ENCODE results near the gene TMEM121. TPM values are rescaled to one million over a fixed set of nuclear protein-coding genes. Genes with fewer than 3 reads are reported as not detected.

TMEM121 gene
- total RNA-seq, 3 donors from 2014 or later, result 14.4 to 24.6 (median 19.5) TPM

- H3K9me3 Mint-ChIP-seq, result no peaks in the 10 kb centered on the region
- H3K4me3 Mint-ChIP-seq, result peak overlapping the region; percentile 81
- H3K4me1 Mint-ChIP-seq (ENCODE audit: low read depth), result peaks cover 23% of the 10 kb centered on the region
These were observed 34.9 kb upstream of the TMEM121 start for GRCh38 chr14:105491366-105491973.

DNA sequence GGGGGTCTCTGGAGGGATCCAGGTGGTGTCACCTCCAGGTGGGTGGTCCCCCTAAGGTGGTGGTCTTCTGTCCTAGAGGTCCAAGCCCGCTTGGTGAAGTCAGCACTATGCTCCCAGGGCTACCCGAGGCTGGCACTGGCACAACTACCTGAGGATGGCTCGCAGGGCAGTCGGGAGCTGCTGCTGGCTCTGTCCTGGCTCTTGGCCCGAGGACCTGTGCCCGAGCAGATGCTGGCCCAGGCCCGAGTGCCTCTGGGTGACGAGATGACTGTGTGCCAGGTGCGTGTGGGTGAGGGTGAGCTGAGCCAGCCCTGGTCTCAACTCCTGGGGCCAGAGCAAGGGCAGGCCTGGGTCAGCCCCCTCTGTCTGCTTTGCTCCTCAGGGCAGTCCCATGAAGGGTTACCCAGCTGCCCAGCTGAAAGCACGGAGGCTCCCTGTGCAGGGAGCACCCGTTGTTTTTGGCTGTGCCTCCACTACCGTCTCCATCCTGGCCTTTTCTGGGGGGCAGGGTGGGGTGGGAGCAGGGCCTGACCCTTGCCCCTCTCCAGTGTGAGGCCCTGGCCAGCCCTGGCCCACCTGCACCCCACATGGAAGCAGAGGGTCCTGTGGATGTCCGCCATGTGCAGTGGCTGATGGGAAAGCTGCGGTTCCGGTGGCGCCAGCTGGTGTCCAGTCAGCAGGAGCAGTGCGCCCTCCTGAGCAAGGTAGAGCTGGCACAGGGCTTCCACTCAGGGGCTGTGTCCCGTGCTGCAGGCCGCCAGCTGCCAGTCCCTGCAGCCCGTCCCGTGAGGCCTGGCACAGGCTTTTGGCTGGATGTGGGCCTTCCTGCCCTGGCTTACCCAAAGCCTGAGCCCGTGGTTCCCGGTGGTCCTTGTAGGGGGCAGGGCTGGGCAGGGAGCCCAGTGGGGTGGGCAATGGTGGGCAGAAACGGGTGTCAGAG lies 34.1 kb upstream of the TMEM121 start:
- H3K36me3 Mint-ChIP-seq (ENCODE audit: insufficient read depth), result no peaks in the 10 kb centered on the region
- ATAC-seq, result no peak
- H3K4me1 Mint-ChIP-seq (ENCODE audit: low read depth), result peaks cover 21% of the 10 kb centered on the region
- peak overlapping the region; percentile 76 for H3K4me3 Mint-ChIP-seq
- no peaks in the 10 kb centered on the region for H3K9me3 Mint-ChIP-seq
- no peak for DNase-seq
- no peaks in the 10 kb centered on the region for H3K27me3 Mint-ChIP-seq (ENCODE audit: low read depth)

More at GRCh38 chr14:105491366-105491973, 34.9 kb upstream of the TMEM121 start:
- DNase-seq (peak; percentile 79), ATAC-seq (peak; percentile 28 to 30)
- Mint-ChIP-seq H3K36me3 (ENCODE audit: insufficient read depth) (no peaks in the 10 kb centered on the region), H3K27me3 (ENCODE audit: low read depth) (no peaks in the 10 kb centered on the region)

- Mint-ChIP-seq H3K9me3 (no peaks in the 10 kb centered on the region), H3K27me3 (ENCODE audit: low read depth) (no peaks in the 10 kb centered on the region), H3K36me3 (ENCODE audit: insufficient read depth) (no peaks in the 10 kb centered on the region), H3K4me3 (no peak overlapping the region), H3K4me1 (ENCODE audit: low read depth) (peaks cover 18% of the 10 kb centered on the region)
- DNase-seq, result no peak
- ATAC-seq, result no peak
These were observed 33.2 kb upstream of the TMEM121 start for GRCh38 chr14:105492971-105493871.

DNA sequence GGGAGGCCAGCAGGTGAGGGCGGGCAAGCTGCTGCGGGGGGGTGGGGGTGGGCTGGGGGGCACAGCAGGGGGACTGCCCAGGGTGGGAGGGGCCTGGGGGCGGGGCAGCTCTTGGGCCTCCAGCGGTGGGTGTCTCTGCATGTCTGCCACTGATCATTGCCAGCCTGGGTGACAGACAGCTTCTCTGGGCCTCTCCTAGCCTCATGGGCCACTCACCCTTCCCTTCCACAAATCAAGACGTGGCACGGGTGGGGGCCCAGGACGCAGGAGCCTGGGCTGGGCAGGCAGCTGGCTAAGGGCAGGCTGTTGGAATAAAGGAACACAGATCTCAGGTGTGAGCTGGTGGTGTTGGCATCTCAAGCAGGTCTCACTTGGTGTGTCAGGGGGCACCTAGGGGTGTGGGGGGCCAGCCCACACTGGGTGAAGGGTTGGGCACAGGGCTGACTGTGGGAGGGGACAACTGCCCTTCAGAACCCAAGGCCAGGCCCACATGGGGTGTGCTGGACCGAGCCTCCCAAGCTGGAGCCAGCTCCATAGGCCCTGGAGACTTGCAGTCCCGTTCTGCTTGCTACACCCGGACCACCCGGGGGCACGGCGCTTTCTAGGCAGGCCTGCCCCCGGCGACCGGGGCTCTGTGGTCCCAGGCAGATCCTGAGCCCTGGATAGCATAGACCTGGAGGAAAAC lies 32.3 kb upstream of the TMEM121 start:
- ATAC-seq, result no peak
- H3K4me1 Mint-ChIP-seq (ENCODE audit: low read depth), result peaks cover 12% of the 10 kb centered on the region
- no peak for DNase-seq
- no peaks in the 10 kb centered on the region for H3K27me3 Mint-ChIP-seq (ENCODE audit: low read depth)
- H3K4me3 Mint-ChIP-seq, result no peak overlapping the region
- no peaks in the 10 kb centered on the region for H3K36me3 Mint-ChIP-seq (ENCODE audit: insufficient read depth)
- H3K9me3 Mint-ChIP-seq, result no peaks in the 10 kb centered on the region

- peaks cover 7% of the 10 kb centered on the region for H3K4me1 Mint-ChIP-seq (ENCODE audit: low read depth)
- ATAC-seq (no peak), DNase-seq (no peak)
- H3K36me3 Mint-ChIP-seq (ENCODE audit: insufficient read depth), result no peaks in the 10 kb centered on the region
- no peaks in the 10 kb centered on the region for H3K9me3 Mint-ChIP-seq
- no peak overlapping the region for H3K4me3 Mint-ChIP-seq
- H3K27me3 Mint-ChIP-seq (ENCODE audit: low read depth), result no peaks in the 10 kb centered on the region
These were observed 31.8 kb upstream of the TMEM121 start for GRCh38 chr14:105494606-105494929.

DNA sequence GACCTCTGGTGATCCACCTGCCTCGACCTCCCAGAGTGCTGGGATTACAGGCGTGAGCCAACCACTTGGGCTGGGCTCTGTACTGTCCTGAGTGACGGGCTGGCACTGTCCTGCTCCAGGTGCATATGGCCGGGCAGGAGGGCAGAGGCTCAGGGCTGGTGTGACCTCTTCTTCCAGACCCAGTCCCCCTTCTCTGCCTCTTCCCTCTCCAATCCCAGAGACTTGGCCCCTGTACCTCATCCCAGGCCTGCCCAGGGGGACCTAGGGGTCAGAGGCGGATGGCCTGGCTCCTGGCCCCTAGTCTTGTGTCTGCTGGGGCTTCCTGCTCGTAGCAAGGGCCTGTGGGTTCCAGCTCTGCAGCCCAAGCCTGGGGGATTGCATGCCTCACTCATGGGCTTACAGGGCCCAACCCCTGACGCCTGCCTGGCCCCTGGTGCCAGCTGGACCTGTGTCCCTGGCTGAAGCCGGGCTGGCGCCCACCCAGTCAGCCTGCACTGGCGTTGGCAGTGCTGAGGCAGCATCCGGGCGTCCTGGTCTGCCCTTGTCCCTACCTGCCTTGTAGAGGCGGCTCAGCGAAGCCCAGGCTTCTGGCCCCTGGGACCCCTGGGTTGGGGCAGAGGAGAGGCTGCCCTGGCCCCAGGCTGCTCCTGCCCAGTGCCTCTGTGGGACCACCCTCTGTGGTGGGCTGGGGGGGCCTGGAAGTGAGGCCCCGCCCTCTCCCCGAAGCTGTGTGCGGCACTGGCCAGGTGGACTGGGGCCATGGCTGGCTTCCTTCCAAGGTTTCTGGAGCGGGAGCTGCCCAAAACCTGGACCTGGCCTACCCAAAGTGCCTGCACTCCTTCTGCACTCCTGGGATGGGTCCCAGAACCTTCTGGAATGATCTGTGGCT lies 31.0 kb upstream of the TMEM121 start:
- no peaks in the 10 kb centered on the region for H3K9me3 Mint-ChIP-seq
- H3K4me3 Mint-ChIP-seq, result no peak overlapping the region
- no peaks in the 10 kb centered on the region for H3K27me3 Mint-ChIP-seq (ENCODE audit: low read depth)
- ATAC-seq (no peak), DNase-seq (no peak)
- no peaks in the 10 kb centered on the region for H3K36me3 Mint-ChIP-seq (ENCODE audit: insufficient read depth)
- peaks cover 6% of the 10 kb centered on the region for H3K4me1 Mint-ChIP-seq (ENCODE audit: low read depth)

GRCh38 chr14:105495990-105496830 lies 30.2 kb upstream of the TMEM121 start:
- peaks cover 6% of the 10 kb centered on the region for H3K4me1 Mint-ChIP-seq (ENCODE audit: low read depth)
- H3K27me3 Mint-ChIP-seq (ENCODE audit: low read depth), result no peaks in the 10 kb centered on the region
- DNase-seq, result no peak
- no peaks in the 10 kb centered on the region for H3K36me3 Mint-ChIP-seq (ENCODE audit: insufficient read depth)
- H3K4me3 Mint-ChIP-seq, result no peak overlapping the region
- ATAC-seq, result no peak
- no peaks in the 10 kb centered on the region for H3K9me3 Mint-ChIP-seq

DNA sequence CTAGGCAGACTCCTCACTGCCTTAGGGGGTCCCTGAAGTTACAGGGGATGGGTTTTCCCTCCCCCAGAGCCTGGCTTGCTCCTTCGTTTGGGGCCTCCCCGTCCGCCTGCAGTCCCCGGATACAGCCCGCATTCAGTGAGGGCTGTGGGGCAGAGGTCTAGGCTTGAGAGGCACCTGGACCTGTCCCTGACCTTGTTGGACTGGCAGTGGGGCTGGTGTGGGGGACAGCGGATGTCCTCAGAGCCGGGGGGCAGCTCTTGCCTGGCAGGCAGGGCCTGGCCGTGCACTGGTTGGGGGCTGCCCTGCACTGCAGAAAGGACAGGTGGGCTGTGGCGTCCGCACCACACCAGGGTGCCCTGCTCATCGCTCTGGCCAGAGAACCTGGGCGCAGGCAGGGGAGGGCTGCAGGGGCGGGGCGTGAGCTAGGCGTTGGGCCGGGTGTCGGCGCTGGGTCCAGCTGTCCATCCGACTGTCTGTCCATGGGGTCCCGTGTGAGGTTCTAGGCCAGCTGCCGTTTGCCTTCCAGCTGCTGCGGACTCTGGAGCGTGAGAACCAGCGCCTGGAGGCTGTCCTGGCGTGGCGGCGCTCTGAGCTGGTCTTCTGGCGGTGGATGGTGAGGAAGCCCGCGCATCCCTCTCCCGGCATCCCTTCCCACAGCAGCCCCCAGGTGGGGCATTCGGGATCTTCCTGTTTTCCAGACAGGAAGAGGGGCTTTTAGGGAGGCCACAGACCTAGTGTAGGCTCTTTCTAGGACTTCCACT lies 29.4 kb upstream of the TMEM121 start:
- Mint-ChIP-seq H3K36me3 (ENCODE audit: insufficient read depth) (no peaks in the 10 kb centered on the region), H3K27me3 (ENCODE audit: low read depth) (no peaks in the 10 kb centered on the region), H3K9me3 (no peaks in the 10 kb centered on the region), H3K4me1 (ENCODE audit: low read depth) (peaks cover 2% of the 10 kb centered on the region), H3K4me3 (no peak overlapping the region)
- DNase-seq, result no peak
- no peak for ATAC-seq

DNA sequence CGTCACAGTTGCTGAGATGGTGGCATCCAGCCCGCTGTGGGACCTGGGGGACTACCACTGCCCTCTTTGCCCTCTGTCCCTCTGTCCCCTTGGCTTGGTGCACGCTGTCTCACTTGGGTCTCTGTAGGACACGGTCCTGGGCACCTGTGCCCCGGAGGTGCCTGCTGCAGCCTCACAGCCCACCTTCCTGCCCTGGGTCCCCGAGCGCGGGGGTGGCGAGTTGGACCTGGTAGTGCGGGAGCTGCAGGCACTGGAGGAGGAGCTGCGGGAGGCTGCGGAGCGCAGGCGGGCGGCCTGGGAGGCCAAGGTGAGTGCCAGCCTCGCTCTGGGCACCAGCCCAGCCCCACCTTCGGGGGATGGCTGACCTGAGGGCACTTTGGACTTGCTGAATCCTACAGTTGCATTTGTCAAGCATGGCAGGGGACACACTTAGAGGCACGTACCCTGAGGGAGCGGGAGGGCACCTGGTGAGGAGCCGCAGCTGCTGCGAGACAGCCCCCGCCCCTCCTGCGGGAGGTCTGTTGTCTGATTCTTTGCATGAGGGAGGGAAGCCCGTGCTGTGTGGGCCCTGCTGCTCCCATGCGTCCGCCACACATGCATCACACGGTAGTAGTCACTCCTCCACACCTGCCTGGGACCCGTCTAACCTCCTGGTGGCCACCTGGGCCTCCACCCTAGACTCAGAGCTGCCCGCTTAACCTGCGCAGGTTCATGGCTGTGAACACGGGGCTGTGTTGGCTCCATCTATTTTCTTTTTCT lies 28.5 kb upstream of the TMEM121 start:
- no peak for DNase-seq
- H3K4me1 Mint-ChIP-seq (ENCODE audit: low read depth), result no peaks in the 10 kb centered on the region
- no peak overlapping the region for H3K4me3 Mint-ChIP-seq
- H3K36me3 Mint-ChIP-seq (ENCODE audit: insufficient read depth), result no peaks in the 10 kb centered on the region
- no peaks in the 10 kb centered on the region for H3K9me3 Mint-ChIP-seq
- ATAC-seq, result no peak
- H3K27me3 Mint-ChIP-seq (ENCODE audit: low read depth), result no peaks in the 10 kb centered on the region

GRCh38 chr14:105498430-105499255 lies 27.7 kb upstream of the TMEM121 start:
- H3K27me3 Mint-ChIP-seq (ENCODE audit: low read depth), result no peaks in the 10 kb centered on the region
- no peak overlapping the region for H3K4me3 Mint-ChIP-seq
- H3K36me3 Mint-ChIP-seq (ENCODE audit: insufficient read depth), result no peaks in the 10 kb centered on the region
- DNase-seq (no peak), ATAC-seq (no peak)
- no peaks in the 10 kb centered on the region for H3K4me1 Mint-ChIP-seq (ENCODE audit: low read depth)
- no peaks in the 10 kb centered on the region for H3K9me3 Mint-ChIP-seq

All from activated T-cell treated with anti-CD3 and anti-CD28 coated beads, Interleukin-2, amount 50 U/mL, for 4 hours (primary cell).